Endothelial cell (in vitro differentiated cells): ENCODE results near the gene RNF38. TPM values are rescaled to one million over a fixed set of nuclear protein-coding genes. Genes with fewer than 3 reads are reported as not detected.
"Not testable (repeated sequence)": the region's sequence is repeated elsewhere in the genome, so short reads cannot be mapped to it uniquely, and the experiment has no call there.

ENCODE experiments used
- DNase-seq: peaks from one replicate; pipeline ENCODE4 v3.0.0; 2021; ENCODE audit warnings: low spot score
- H3K27ac Mint-ChIP-seq: one replicate; pipeline ENCODE4 v1.8.0; 2021; ENCODE audit warnings: mixed read lengths, inconsistent platforms; ENCODE audit not compliant: unreplicated experiment
- H3K27me3 Mint-ChIP-seq: one replicate; pipeline ENCODE4 v1.8.0; 2021; ENCODE audit warnings: mild to moderate bottlenecking, moderate library complexity, mixed read lengths, inconsistent platforms; ENCODE audit not compliant: unreplicated experiment
- H3K36me3 Mint-ChIP-seq: one replicate; pipeline ENCODE4 v1.8.0; 2021; ENCODE audit warnings: mild to moderate bottlenecking, low read depth, mixed read lengths, inconsistent platforms; ENCODE audit not compliant: unreplicated experiment
- H3K4me1 Mint-ChIP-seq: one replicate; pipeline ENCODE4 v1.8.0; 2021; ENCODE audit warnings: mild to moderate bottlenecking, mixed read lengths, inconsistent platforms; ENCODE audit not compliant: unreplicated experiment
- H3K4me3 Mint-ChIP-seq: one replicate; pipeline ENCODE4 v1.8.0; 2021; ENCODE audit warnings: mild to moderate bottlenecking, mixed read lengths, inconsistent platforms; ENCODE audit not compliant: unreplicated experiment
- H3K9me3 Mint-ChIP-seq: one replicate; pipeline ENCODE4 v1.8.0; 2021; ENCODE audit warnings: mixed read lengths, inconsistent platforms; ENCODE audit not compliant: unreplicated experiment
- CTCF ChIP-seq: fragments of 200-600 bp; sonication (generic); IDR thresholded peaks from one replicate; pipeline ENCODE4 v1.5.0; 2021; ENCODE audit warnings: antibody characterized with exemption; ENCODE audit not compliant: unreplicated experiment
- total RNA-seq: library from RNA; stranded (reverse); fragmentation: NEBNext Ultra II Directional; extraction: Animal tissue kit (Norgen Biotek cat#: 25700); gene quantifications from one replicate; pipeline ENCODE4 v1.2.1, GENCODE V29; 2021; ENCODE audit not compliant: unreplicated experiment

The RNF38 gene
- total RNA-seq, 1 donor from 2014 or later: 71.1 TPM

- Mint-ChIP-seq H3K4me1 (peaks cover 14% of the 10 kb centered on the region), H3K27me3 (peaks cover 8% of the 10 kb centered on the region), H3K9me3 (no peaks in the 10 kb centered on the region), H3K4me3 (no peak overlapping the region), H3K27ac (no peak overlapping the region), H3K36me3 (no peaks in the 10 kb centered on the region)
- TF ChIP-seq CTCF: no peak
- no peak for DNase-seq
Measured at GRCh38 chr9:36322462-36322861, 77.6 kb downstream of the RNF38 start.

GRCh38 chr9:36321903-36322302 lies 78.2 kb downstream of the RNF38 start:
- DNase-seq, H3K36me3 Mint-ChIP-seq, H3K4me1 Mint-ChIP-seq, H3K27me3 Mint-ChIP-seq, H3K27ac Mint-ChIP-seq, H3K4me3 Mint-ChIP-seq, H3K9me3 Mint-ChIP-seq: not testable (repeated sequence)

GRCh38 chr9:36320466-36320865 lies 79.6 kb downstream of the RNF38 start:
- peaks cover 3% of the 10 kb centered on the region for H3K27me3 Mint-ChIP-seq
- no peak for TF ChIP-seq CTCF
- H3K9me3 Mint-ChIP-seq: no peaks in the 10 kb centered on the region
- H3K4me1 Mint-ChIP-seq: no peaks in the 10 kb centered on the region
- H3K36me3 Mint-ChIP-seq: no peaks in the 10 kb centered on the region
- no peak overlapping the region for H3K27ac Mint-ChIP-seq
- H3K4me3 Mint-ChIP-seq: no peak overlapping the region
- no peak for DNase-seq

GRCh38 chr9:36319806-36320205 lies 80.3 kb downstream of the RNF38 start:
- Mint-ChIP-seq H3K9me3 (no peaks in the 10 kb centered on the region), H3K36me3 (no peaks in the 10 kb centered on the region), H3K27ac (no peak overlapping the region), H3K27me3 (no peaks in the 10 kb centered on the region), H3K4me1 (no peaks in the 10 kb centered on the region), H3K4me3 (no peak overlapping the region)
- TF ChIP-seq CTCF: no peak
- DNase-seq: no peak

- Mint-ChIP-seq H3K27ac (no peak overlapping the region), H3K36me3 (no peaks in the 10 kb centered on the region), H3K27me3 (no peaks in the 10 kb centered on the region), H3K4me3 (no peak overlapping the region), H3K9me3 (no peaks in the 10 kb centered on the region), H3K4me1 (no peaks in the 10 kb centered on the region)
- DNase-seq: no peak
- no peak for TF ChIP-seq CTCF
Measured at GRCh38 chr9:36319183-36319582, 80.9 kb downstream of the RNF38 start.
